ENCODE results near the gene LRRC38. TPM values are rescaled to one million over a fixed set of nuclear protein-coding genes. Genes with fewer than 3 reads are reported as not detected.

The LRRC38 gene
- total RNA-seq, 2 donors from 2014 or later, result not detected

Other genes with a start within 250 kb of the LRRC38 start
- gene PRAMEF8, start 228.9 kb downstream of the LRRC38 start, total RNA-seq, result not detected
- gene PRAMEF33, start 210.5 kb downstream of the LRRC38 start, total RNA-seq, result not detected
- not detected for gene PRAMEF15, start 198.4 kb downstream of the LRRC38 start, total RNA-seq
- gene PRAMEF14, start 166.9 kb downstream of the LRRC38 start, total RNA-seq, result not detected
- not detected for gene PRAMEF19, start 142.1 kb downstream of the LRRC38 start, total RNA-seq
- gene PRAMEF17, start 124.4 kb downstream of the LRRC38 start, total RNA-seq, result not detected
- gene PRAMEF20, start 103.6 kb downstream of the LRRC38 start, total RNA-seq, result not detected
- gene PDPN, start 69.8 kb upstream of the LRRC38 start, total RNA-seq, result 10 to 100 TPM; 28.5 to 40.9 TPM
- gene PRDM2, start 186.2 kb upstream of the LRRC38 start, total RNA-seq, result 10 to 100 TPM; 41.7 to 46.3 TPM

All from posterior vena cava (tissue), 2 donors.